ENCODE measurements around the gene TMTC2.

The TMTC2 gene

GRCh38 chr12:83179999-83180398, 493.3 kb downstream of the TMTC2 start:
- Mint-ChIP-seq H3K27me3 (no peaks in the 10 kb centered on the region), H3K36me3 (no peaks in the 10 kb centered on the region), H3K4me1 (no peaks in the 10 kb centered on the region), H3K27ac (no peak overlapping the region), H3K4me3 (no peak overlapping the region), H3K9me3 (no peaks in the 10 kb centered on the region)
- no peak for ATAC-seq

GRCh38 chr12:83181074-83181473, 494.4 kb downstream of the TMTC2 start:
- no peaks in the 10 kb centered on the region for H3K9me3 Mint-ChIP-seq
- H3K27me3 Mint-ChIP-seq: no peaks in the 10 kb centered on the region

GRCh38 chr12:83183132-83183531, 496.4 kb downstream of the TMTC2 start:
- no peak overlapping the region for H3K27ac Mint-ChIP-seq
- no peak overlapping the region for H3K4me3 Mint-ChIP-seq
- H3K9me3 Mint-ChIP-seq: no peaks in the 10 kb centered on the region
- ATAC-seq: no peak
- no peaks in the 10 kb centered on the region for H3K36me3 Mint-ChIP-seq
- H3K4me1 Mint-ChIP-seq: no peaks in the 10 kb centered on the region
- H3K27me3 Mint-ChIP-seq: no peaks in the 10 kb centered on the region

More at GRCh38 chr12:83181074-83181473, 494.4 kb downstream of the TMTC2 start:
- no peaks in the 10 kb centered on the region for H3K4me1 Mint-ChIP-seq
- H3K4me3 Mint-ChIP-seq: no peak overlapping the region
- ATAC-seq: no peak
- no peak overlapping the region for H3K27ac Mint-ChIP-seq
- no peaks in the 10 kb centered on the region for H3K36me3 Mint-ChIP-seq

Data from stimulated activated memory B cell treated with anti-CD40 and anti-IgM and Interleukin-4, amounts not matched to agents 10 μg/mL and 1 μg/mL and 100 μg/mL, for 72 hours (primary cell).